Kidney epithelial cell (primary cell): Measurements from ENCODE around the gene LPXN. TPM values are rescaled to one million over a fixed set of nuclear protein-coding genes. Genes with fewer than 3 reads are reported as not detected.

Experiments
- DNase-seq: peaks from one replicate; pipeline ENCODE4 v3.0.0-alpha.2; 2010; ENCODE audit warnings: low read depth
- H3K27me3 ChIP-seq: 2 replicates; pipeline ENCODE4 v1.6.0; 2011; ENCODE audit warnings: low read length; ENCODE audit not compliant: control insufficient read depth, insufficient read depth
- H3K36me3 ChIP-seq: 2 replicates; pipeline ENCODE4 v1.5.1; 2011; ENCODE audit warnings: low read length; ENCODE audit not compliant: control insufficient read depth, insufficient read depth
- H3K4me3 ChIP-seq: 2 replicates; pipeline ENCODE4 v1.5.1; 2011; ENCODE audit warnings: low read depth, mild to moderate bottlenecking, control low read depth, low read length
- CTCF ChIP-seq: IDR thresholded peaks from 2 replicates; pipeline ENCODE4 v1.5.1; 2011; ENCODE audit warnings: mild to moderate bottlenecking, moderate library complexity, low read length, control low read depth, inconsistent platforms; ENCODE audit not compliant: insufficient read depth, poor library complexity, severe bottlenecking
- total RNA-seq: library from RNA; depleted of rRNA; stranded (reverse); fragments of >200 nt; gene quantifications from 2 replicates; pipeline ENCODE4 v1.2.3, GENCODE V29; 2015

Gene LPXN
- total RNA-seq, 1 donor from 2014 or later = 5.9 TPM

GRCh38 chr11:58600510-58600909 lies 24.9 kb upstream of the LPXN start:
- DNase-seq = no peak
- no peaks in the 10 kb centered on the region for H3K36me3 ChIP-seq
- TF ChIP-seq CTCF = no peak
- no peak overlapping the region for H3K4me3 ChIP-seq
- H3K27me3 ChIP-seq = no peaks in the 10 kb centered on the region

GRCh38 chr11:58597486-58598144 lies 22.0 kb upstream of the LPXN start:
- no peaks in the 10 kb centered on the region for H3K27me3 ChIP-seq
- DNase-seq = no peak
- no peak for TF ChIP-seq CTCF
- no peaks in the 10 kb centered on the region for H3K36me3 ChIP-seq
- no peak overlapping the region for H3K4me3 ChIP-seq

GRCh38 chr11:58596621-58597020 lies 21.0 kb upstream of the LPXN start:
- H3K4me3 ChIP-seq = no peak overlapping the region
- no peaks in the 10 kb centered on the region for H3K36me3 ChIP-seq
- no peak for DNase-seq
- no peaks in the 10 kb centered on the region for H3K27me3 ChIP-seq
- no peak for TF ChIP-seq CTCF

- Histone ChIP-seq H3K27me3 (no peaks in the 10 kb centered on the region), H3K36me3 (no peaks in the 10 kb centered on the region), H3K4me3 (no peak overlapping the region)
- no peak for TF ChIP-seq CTCF
- DNase-seq = no peak
Observed at GRCh38 chr11:58594826-58595225, 19.2 kb upstream of the LPXN start.

GRCh38 chr11:58592760-58593472 lies 17.3 kb upstream of the LPXN start:
- DNase-seq = no peak
- Histone ChIP-seq H3K27me3 (no peaks in the 10 kb centered on the region), H3K4me3 (no peak overlapping the region), H3K36me3 (no peaks in the 10 kb centered on the region)
- TF ChIP-seq CTCF = no peak
